GM11168 (cell line): ENCODE results near the gene TMEM141.
"Not testable (repeated sequence)": the region's sequence is repeated elsewhere in the genome, so short reads cannot be mapped to it uniquely, and the experiment has no call there.

Experiments used
- in situ Hi-C: fragments of 300-500 bp; cut with MboI; formaldehyde crosslinking; loops from one replicate; pipeline ENCODE4 v1.12.0; 2022; ENCODE audit warnings: low sequenced_read_pairs; ENCODE audit not compliant: unreplicated experiment

TMEM141 gene

GRCh38 chr9:136791516-136792276 lies 552 bp downstream of the TMEM141 start:
- in situ Hi-C loops: no loop called here

- in situ Hi-C loops: no loop called here
These were observed 1.4 kb downstream of the TMEM141 start for GRCh38 chr9:136792321-136793085.

GRCh38 chr9:136793086-136793946 lies 2.2 kb downstream of the TMEM141 start:
- in situ Hi-C loops: no loop called here

- in situ Hi-C loops: no loop called here
These were observed 3.3 kb downstream of the TMEM141 start for GRCh38 chr9:136794281-136794999.

GRCh38 chr9:136795000-136795348 lies 3.8 kb downstream of the TMEM141 start:
- in situ Hi-C loops: no loop called here

- in situ Hi-C loops: no loop called here
These were observed 5.2 kb downstream of the TMEM141 start, which contains the start of gene CCDC183 for GRCh38 chr9:136796238-136796774. TSS of gene CCDC183 (plus strand) at chr9:136796338. CDS start at chr9:136796398, 60 bp downstream.

GRCh38 chr9:136796775-136797347 lies 5.7 kb downstream of the TMEM141 start:
- in situ Hi-C loops: not testable (repeated sequence)

- in situ Hi-C loops: no loop called here
These were observed 7.5 kb downstream of the TMEM141 start for GRCh38 chr9:136798708-136799078.

GRCh38 chr9:136799079-136799853 lies 8.1 kb downstream of the TMEM141 start:
- in situ Hi-C loops: no loop called here

- in situ Hi-C loops: no loop called here
These were observed 8.9 kb downstream of the TMEM141 start for GRCh38 chr9:136799854-136800657.

GRCh38 chr9:136802321-136802720 lies 11.2 kb downstream of the TMEM141 start:
- in situ Hi-C loops: no loop called here

- in situ Hi-C loops: not testable (repeated sequence)
These were observed 11.9 kb downstream of the TMEM141 start for GRCh38 chr9:136803009-136803550.

GRCh38 chr9:136803551-136804508 lies 12.7 kb downstream of the TMEM141 start:
- in situ Hi-C loops: no loop called here

GRCh38 chr9:136804509-136805206 lies 13.5 kb downstream of the TMEM141 start:
- in situ Hi-C loops: no loop called here

- in situ Hi-C loops: no loop called here
These were observed 14.1 kb downstream of the TMEM141 start for GRCh38 chr9:136805207-136805740.

- in situ Hi-C loops: no loop called here
These were observed 14.9 kb downstream of the TMEM141 start for GRCh38 chr9:136806067-136806466.
